HG02852 (cell line): ENCODE measurements around the gene BHLHA15.

Experiments
- ATAC-seq: cut with Tn5 transposase; IDR thresholded peaks from one replicate; pipeline ENCODE4 v1.9.1; 2021; ENCODE audit warnings: mild to moderate bottlenecking, moderate library complexity; ENCODE audit not compliant: unreplicated experiment

BHLHA15 gene

GRCh38 chr7:98240961-98241673 is 29.9 kb downstream of the BHLHA15 start:
- ATAC-seq, result peak; percentile 72

GRCh38 chr7:98241674-98242241 is 30.5 kb downstream of the BHLHA15 start:
- ATAC-seq, result no peak

DNA sequence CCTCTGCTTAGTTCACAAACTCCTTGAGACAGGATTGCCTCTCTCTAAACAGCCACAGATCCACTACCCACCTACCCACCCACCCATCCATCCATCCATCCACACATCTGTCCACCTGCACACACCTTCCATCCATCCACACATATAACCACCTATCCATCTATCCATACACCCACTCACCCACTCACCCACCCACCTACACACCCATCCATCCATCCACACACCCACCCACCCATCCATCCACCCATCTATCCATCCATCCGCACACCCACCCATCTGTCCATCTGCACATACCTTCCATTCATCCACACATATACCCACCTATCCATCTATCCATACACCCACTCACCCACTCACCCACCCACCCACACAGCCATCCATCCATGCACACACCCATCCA is 31.1 kb downstream of the BHLHA15 start:
- no peak for ATAC-seq

DNA sequence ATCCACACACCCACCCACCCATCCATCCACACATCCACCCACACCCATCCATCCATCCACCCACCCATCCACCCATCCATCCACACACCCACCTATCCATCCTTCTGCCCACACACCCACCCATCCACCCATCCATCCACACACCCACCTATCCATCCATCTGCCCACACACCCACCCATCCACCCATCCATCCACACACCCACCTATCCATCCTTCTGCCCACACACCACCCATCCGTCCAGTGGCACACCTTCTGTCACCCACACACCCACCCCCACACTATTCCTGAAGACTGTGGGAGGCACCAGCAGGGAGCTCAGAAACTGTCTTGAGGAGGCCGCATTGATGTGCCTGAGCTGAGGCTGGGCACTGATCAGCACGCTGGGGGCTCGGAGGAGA is 31.7 kb downstream of the BHLHA15 start:
- ATAC-seq, result no peak

DNA sequence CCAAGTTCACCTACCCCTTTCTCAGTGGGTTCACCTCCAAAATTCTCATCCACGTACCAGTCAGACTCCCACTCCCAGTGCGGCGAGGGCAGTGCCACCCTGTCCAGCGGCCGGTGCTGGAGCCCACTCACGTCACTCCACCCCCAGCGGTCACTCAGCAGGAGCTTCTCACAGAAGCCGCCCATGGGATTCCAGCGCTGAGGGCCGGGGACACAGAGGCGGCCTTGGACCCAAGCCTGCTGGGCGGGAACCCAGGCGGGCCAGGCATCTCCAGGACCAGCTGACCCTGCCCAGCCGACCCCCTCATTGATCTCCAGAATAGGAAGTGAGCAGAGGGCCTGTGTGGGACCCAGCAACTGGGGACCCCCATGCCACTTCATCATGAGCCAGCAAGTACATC is 33.6 kb downstream of the BHLHA15 start:
- no peak for ATAC-seq

GRCh38 chr7:98248156-98248555 is 36.9 kb downstream of the BHLHA15 start:
- no peak for ATAC-seq

- no peak for ATAC-seq
These were observed 37.9 kb downstream of the BHLHA15 start for GRCh38 chr7:98249106-98249505.

DNA sequence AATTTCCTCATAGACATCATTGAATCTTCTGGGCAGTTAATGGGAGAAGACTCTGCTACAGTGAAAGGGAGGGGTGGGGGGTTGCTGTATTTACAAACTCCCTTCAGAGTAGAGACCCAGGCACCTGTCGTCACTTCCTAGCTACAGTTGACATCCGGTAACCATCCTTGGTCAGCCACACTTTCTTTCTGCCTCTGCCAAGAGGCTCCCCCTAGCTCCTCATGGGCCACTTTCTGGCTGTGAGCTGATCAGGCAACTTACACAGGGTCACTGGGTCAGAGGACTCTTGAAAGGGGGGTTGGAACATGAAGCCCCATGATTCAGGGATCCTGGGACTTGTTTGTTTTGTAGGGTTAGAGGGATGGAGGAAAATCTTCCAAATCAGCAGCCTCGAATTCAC is 39.5 kb downstream of the BHLHA15 start:
- no peak for ATAC-seq

GRCh38 chr7:98251231-98251600 is 40.0 kb downstream of the BHLHA15 start:
- peak; percentile 31 for ATAC-seq

- ATAC-seq, result peak; percentile 95
These were observed 40.6 kb downstream of the BHLHA15 start, which contains the start of gene TECPR1 for GRCh38 chr7:98251601-98252424. Gene TECPR1, minus strand, starts transcription at chr7:98252232. Its CDS starts 6,086 bp downstream, at chr7:98246146.

GRCh38 chr7:98252425-98253054 is 41.3 kb downstream of the BHLHA15 start:
- peak; percentile 28 for ATAC-seq

- ATAC-seq, result no peak
These were observed 43.3 kb downstream of the BHLHA15 start for GRCh38 chr7:98254516-98254915.

DNA sequence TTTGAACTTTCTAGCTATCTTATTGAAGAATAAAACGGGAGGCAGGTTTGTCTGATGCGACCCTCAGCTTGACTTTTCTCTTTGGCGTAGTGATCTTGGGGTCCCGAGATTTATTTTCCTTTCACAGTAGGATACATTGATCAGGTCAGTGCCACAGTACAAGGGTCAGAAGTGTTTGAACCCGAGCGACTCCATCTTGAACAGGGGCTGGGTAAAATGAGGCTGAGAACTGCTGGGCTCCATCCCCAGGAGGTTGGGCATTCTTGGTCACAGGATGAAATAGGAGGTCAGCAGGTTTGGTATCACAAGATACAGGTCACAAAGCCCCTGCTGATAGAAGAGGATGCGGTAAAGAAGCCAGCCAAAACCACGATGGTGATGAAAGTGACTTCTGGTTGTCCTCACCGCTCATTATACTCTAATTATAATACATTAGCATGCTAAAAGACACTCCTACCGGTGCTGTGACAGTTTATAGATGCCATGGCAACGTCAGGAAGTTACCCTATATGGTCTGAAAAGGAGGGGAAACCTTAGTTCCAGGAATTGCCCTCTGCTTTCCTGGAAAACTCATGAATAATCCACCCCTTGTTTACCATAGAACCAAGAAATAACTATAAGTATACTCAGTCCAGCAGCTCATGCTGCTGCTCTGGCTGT is 43.8 kb downstream of the BHLHA15 start:
- no peak for ATAC-seq

DNA sequence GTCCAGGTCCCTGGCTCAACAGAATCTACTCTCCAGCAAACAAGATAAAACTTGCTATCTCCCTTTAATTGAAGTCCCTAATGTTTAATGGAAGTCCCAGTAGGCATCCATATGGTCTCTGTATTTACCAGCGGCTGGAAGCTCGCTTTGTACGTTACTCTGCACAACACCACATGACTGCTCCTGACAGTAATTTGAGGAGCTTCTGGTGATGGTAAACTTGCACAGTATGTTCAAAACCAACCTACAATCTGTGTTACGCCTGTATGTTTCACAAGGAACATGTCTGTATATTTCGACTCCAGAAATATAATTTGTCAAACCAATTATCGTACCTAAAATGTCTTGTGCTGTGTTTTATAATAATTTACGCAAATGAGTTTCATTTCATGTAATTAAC is 45.2 kb downstream of the BHLHA15 start:
- ATAC-seq, result no peak

DNA sequence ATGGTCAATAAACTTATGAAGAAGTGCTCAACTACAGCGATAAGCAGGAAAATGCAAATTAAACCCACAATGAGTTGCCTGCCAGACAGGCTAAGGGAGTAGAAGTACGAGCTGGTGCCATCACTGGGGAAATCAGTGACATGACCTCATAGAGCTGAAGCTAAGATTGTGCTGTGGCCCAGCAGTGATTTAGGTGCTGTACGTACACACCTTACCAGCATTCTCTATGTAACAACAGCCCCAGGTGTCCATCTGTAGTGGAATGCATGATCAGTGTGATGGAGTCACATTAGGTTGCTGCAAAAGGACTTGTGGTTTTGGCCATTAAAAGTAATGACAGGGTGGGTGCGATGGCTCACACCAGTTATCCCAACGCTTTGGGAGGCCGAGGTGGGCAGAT is 46.5 kb downstream of the BHLHA15 start:
- no peak for ATAC-seq
